K562 (cell line): ENCODE results near the gene MIER2. TPM values are rescaled to one million over a fixed set of nuclear protein-coding genes. Genes with fewer than 3 reads are reported as not detected.

ENCODE experiments used
- ATAC-seq: fragments of 200-7000 bp; cut with Tn5 transposase; 3 replicates; pipeline ENCODE4 v1.9.1; 2020; ENCODE audit warnings: moderate library complexity
- BruUV-seq: library from RNA; stranded (reverse); fragments of 400-500 nt; replicated peaks from 2 replicates; lab custom pipeline; 2021; lab: Mats Ljungman, UMichigan
- CTCF ChIA-PET: fragments of 300-600 bp; formaldehyde crosslinking; extraction: SDS; loops from one replicate; lab custom pipeline; 2021; ENCODE audit warnings: low intra/inter-chr PET ratio; lab: Yijun Ruan, JAX
- POLR2A ChIA-PET: fragments of 300-600, 350-650 bp; sonication (Branson Sonifier 250); formaldehyde crosslinking; extraction: SDS; loops from one replicate; lab custom pipeline; 2021; ENCODE audit warnings: antibody characterized with exemption, inconsistent platforms; lab: Yijun Ruan, JAX
- DNase-seq, 4 experiments: peaks; one replicate each; pipeline versions ENCODE4 v3.0.0 to v3.0.0-alpha.2; 2011 to 2018; ENCODE audit warnings: low spot score in 3 of 4, mixed read lengths in 3 of 4; ENCODE audit errors: extremely low read depth in 1 of 4
- FAIRE-seq: peaks from 2 replicates; lab custom pipeline; 2011; peaks lifted over from hg19 to GRCh38; lab: Jason Lieb, UNC
- H2AFZ ChIP-seq: 2 replicates; pipeline ENCODE4 v1.6.0; 2011; ENCODE audit warnings: low read depth, low read length, control low read depth, inconsistent platforms
- H3K27ac ChIP-seq: fragments of 200-600 bp; 3 replicates; pipeline ENCODE4 v1.8.0; 2011; ENCODE audit warnings: low read depth, mild to moderate bottlenecking, control low read depth, inconsistent platforms, low read length, moderate library complexity, mixed read lengths; ENCODE audit errors: extremely low read depth
- H3K27me3 ChIP-seq, 2 experiments: fragments of 300-600 bp in 1 of 2; 2 replicates in 1 of 2; 3 replicates in 1 of 2; pipeline versions ENCODE4 v1.6.0 to v1.8.0; 2011; ENCODE audit warnings: inconsistent platforms in 2 of 2, low read length in 2 of 2, mild to moderate bottlenecking in 1 of 2, mixed read lengths in 1 of 2, moderate library complexity in 1 of 2; ENCODE audit not compliant: control insufficient read depth in 2 of 2, insufficient read depth in 2 of 2
- H3K36me3 ChIP-seq: fragments of 300-600 bp; 3 replicates; pipeline ENCODE4 v1.8.0; 2011; ENCODE audit warnings: mild to moderate bottlenecking, low read length, inconsistent platforms; ENCODE audit not compliant: control insufficient read depth, insufficient read depth
- H3K4me1 ChIP-seq, 2 experiments: fragments of 200-600 bp in 1 of 2; replicated peaks in 1 of 2; 2 replicates in 1 of 2; 3 replicates in 1 of 2; pipeline versions ENCODE4 v1.5.1 to v1.8.0; 2011; ENCODE audit warnings: inconsistent platforms in 2 of 2, low read length in 2 of 2, mild to moderate bottlenecking in 1 of 2, mixed read lengths in 1 of 2, moderate library complexity in 1 of 2; ENCODE audit not compliant: control insufficient read depth in 2 of 2, insufficient read depth in 2 of 2
- H3K4me2 ChIP-seq: 2 replicates; pipeline ENCODE4 v1.6.1; 2011; ENCODE audit warnings: low read length, control low read depth, inconsistent platforms, mixed read lengths; ENCODE audit not compliant: insufficient read depth
- H3K4me3 ChIP-seq: fragments of 200-600 bp; sonication (generic), shearing (Covaris generic); 2 replicates; pipeline ENCODE4 v1.5.1; 2016; ENCODE audit warnings: control low read depth, inconsistent platforms
- H3K79me2 ChIP-seq: fragments of 200-600 bp; 3 replicates; pipeline ENCODE4 v1.8.0; 2011; ENCODE audit warnings: low read length, inconsistent platforms; ENCODE audit not compliant: control insufficient read depth, insufficient read depth
- H3K9ac ChIP-seq, 2 experiments: 2 replicates each; pipeline versions ENCODE4 v1.6.0 to v1.6.1; 2011; ENCODE audit warnings: low read depth in 2 of 2, low read length in 2 of 2, control low read depth in 1 of 2, inconsistent platforms in 1 of 2, mild to moderate bottlenecking in 1 of 2, mixed read lengths in 1 of 2; ENCODE audit not compliant: insufficient read depth in 1 of 2
- H3K9me1 ChIP-seq: one replicate; pipeline ENCODE4 v1.6.0; 2011; ENCODE audit warnings: inconsistent platforms, mild to moderate bottlenecking, low read length, moderate library complexity; ENCODE audit not compliant: control insufficient read depth, insufficient read depth
- H3K9me3 ChIP-seq: replicated peaks from 2 replicates; pipeline ENCODE4 v1.5.1; 2011; ENCODE audit warnings: low read depth, low read length, inconsistent platforms; ENCODE audit not compliant: control insufficient read depth, insufficient read depth
- H4K20me1 ChIP-seq: replicated peaks from 2 replicates; pipeline ENCODE4 v1.6.1; 2011; ENCODE audit warnings: low read length, inconsistent platforms, mixed read lengths; ENCODE audit not compliant: control insufficient read depth, insufficient read depth
- MAFK ChIP-seq: IDR thresholded peaks from 2 replicates; pipeline ENCODE4 v1.6.1; 2011; ENCODE audit warnings: low read length, improper control_type of control experiment
- RBFOX2 ChIP-seq: fragments of 200-400 bp; formaldehyde crosslinking; IDR thresholded peaks from 2 replicates; pipeline ENCODE4 v1.6.1; 2017; ENCODE audit warnings: low read depth, mild to moderate bottlenecking, low read length, moderate library complexity
- SAP30 ChIP-seq: fragments of 200-600 bp; sonication (generic); IDR thresholded peaks from 2 replicates; pipeline ENCODE4 v1.6.1; 2012; ENCODE audit warnings: borderline replicate concordance, low read depth, mild to moderate bottlenecking, moderate library complexity, low read length, control low read depth, inconsistent platforms; ENCODE audit not compliant: insufficient read depth, poor library complexity, severe bottlenecking
- STAT6 ChIP-seq: sonication (generic); formaldehyde crosslinking; IDR thresholded peaks from 2 replicates; pipeline ENCODE4 v1.8.1; 2023; ENCODE audit warnings: mild to moderate bottlenecking, missing genetic modification reagents
- ZBTB8A ChIP-seq: fragments of 450-650 bp; IDR thresholded peaks from 2 replicates; pipeline ENCODE4 v1.6.1; 2018; ENCODE audit warnings: mild to moderate bottlenecking, moderate library complexity; ENCODE audit not compliant: partially characterized antibody
- WGBS: fragments of 100-300 bp; shearing (Covaris generic); methylation state at CpG from one replicate; pipeline ENCODE4 v1.1.6; 2016; ENCODE audit warnings: low coverage, mixed read lengths; ENCODE audit not compliant: insufficient coverage; ENCODE audit errors: missing lambda C conversion rate; 5-methylcytosine and 5-hydroxymethylcytosine counted together
- in situ Hi-C: fragments of 300-500 bp; cut with MboI; formaldehyde crosslinking; loops from 4 replicates; pipeline ENCODE4 v1.15.0; 2018; ENCODE audit warnings: inconsistent platforms, mixed read lengths
- intact Hi-C: fragments of 100-400 bp; cut with micrococcal nuclease; formaldehyde crosslinking; loops from 2 replicates; pipeline ENCODE4 v1.14.2; 2022
- polyA plus RNA-seq, 8 experiments: library from polyadenylated mRNA; depleted of rRNA in 4 of 8; stranded (reverse) in 5 of 8; unstranded in 3 of 8; fragments of >200 nt; fragmentation: Nextera tagmentation in 2 of 8; fragmentation: Illumina TruSeq in 1 of 8; extraction: Ambion mirVana in 2 of 8; extraction: Trizol in 1 of 8; gene quantifications; 2 replicates each; pipeline versions ENCODE4 v1.2.1 to v1.2.3, GENCODE V29; 2011 to 2014; ENCODE audit warnings: inconsistent platforms in 1 of 8, missing spikeins in 1 of 8
- total RNA-seq, 7 experiments: library from RNA; depleted of rRNA in 6 of 7; stranded (reverse); fragments of >200 nt in 6 of 7; fragmentation: Illumina TruSeq in 2 of 7; extraction: Trizol in 2 of 7; gene quantifications; 2 replicates each; pipeline versions ENCODE4 v1.2.1 to v1.2.3, GENCODE V29; 2011 to 2021; ENCODE audit warnings: low replicate concordance in 1 of 7
- TF ChIP-seq, protein P1 (sequence below): fragments of 250-450 bp; sonication (Bioruptor Pico); IDR thresholded peaks from 2 replicates; pipeline ENCODE4 v1.9.0; 2021; ENCODE audit warnings: mild to moderate bottlenecking

The MIER2 gene
- total and polyA plus RNA-seq, 9 of the 15 experiments (the other 6 are each of a cell fraction or from before 2014, with no cell fraction given) = 0.46 to 34.7 (median 15.6) TPM

DNA sequence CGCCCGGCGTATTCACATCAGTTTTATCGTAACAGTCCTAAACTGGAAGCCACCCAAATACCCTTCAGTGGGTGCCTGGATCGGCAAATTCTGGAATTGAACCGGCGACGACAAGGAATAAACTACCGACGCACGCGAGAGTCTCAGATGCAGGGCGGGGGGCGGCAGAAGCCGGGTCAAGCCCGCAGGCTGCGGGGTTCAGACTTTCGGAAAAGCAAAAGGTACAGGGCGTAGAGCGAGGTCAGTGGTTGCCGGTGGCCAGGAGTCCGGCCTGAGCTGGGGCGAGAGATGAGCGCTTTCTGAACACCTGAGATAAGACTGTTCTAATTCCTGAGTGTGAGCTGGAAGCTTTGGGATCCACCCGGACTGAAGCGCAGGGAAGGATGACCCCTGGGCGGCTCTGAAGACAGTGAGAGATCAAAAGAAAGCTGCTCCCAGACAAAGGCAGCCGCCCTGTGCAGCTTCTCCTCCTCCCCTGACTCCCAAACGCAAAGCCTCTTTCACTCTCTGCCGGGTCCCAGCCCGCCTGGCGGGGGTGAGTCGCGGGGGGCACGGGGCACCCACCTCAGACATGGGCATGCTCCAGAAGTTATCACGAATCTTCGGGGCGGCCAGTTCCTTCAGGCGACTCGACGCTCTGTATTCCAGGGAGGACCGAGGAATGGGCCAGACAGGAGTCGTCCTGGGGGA lies 26.2 kb upstream of the MIER2 start (continued):
- TF ChIP-seq ZBTB8A = no peak
- no peak for TF ChIP-seq STAT6 (CRISPR knock-in tag)
- no peak for TF ChIP-seq SAP30
- TF ChIP-seq, all 486 proteins: peak for 0

- no peak for FAIRE-seq
- H3K27ac ChIP-seq = no peak overlapping the region
- BruUV-seq = no TSS peak
- no peak overlapping the region for H2AFZ ChIP-seq
- H3K27me3 ChIP-seq = peaks cover 76 to 100% of the 10 kb centered on the region in 2 experiments
- ATAC-seq = no peak
- no peak overlapping the region for H3K4me3 ChIP-seq
- no peak for TF ChIP-seq RBFOX2
- no peak for TF ChIP-seq MAFK
- TF ChIP-seq, protein P1, sequence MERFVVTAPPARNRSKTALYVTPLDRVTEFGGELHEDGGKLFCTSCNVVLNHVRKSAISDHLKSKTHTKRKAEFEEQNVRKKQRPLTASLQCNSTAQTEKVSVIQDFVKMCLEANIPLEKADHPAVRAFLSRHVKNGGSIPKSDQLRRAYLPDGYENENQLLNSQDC (CRISPR knock-in tag) = no peak
- H3K9me1 ChIP-seq = no peaks in the 10 kb centered on the region
- in situ Hi-C loops = no loop called here
- H3K79me2 ChIP-seq = no peaks in the 10 kb centered on the region
- H3K4me1 ChIP-seq = peaks cover 0 to 22% of the 10 kb centered on the region in 2 experiments; a peak in 3 of 5 replicates
- WGBS = 30% methylated on average over 14 of the region's 14 CpGs
- H3K9ac ChIP-seq = no peak overlapping the region
- no peaks in the 10 kb centered on the region for H3K9me3 ChIP-seq
- DNase-seq = no peak
- H3K36me3 ChIP-seq = no peaks in the 10 kb centered on the region
- no peak overlapping the region for H3K4me2 ChIP-seq
- ChIA-PET CTCF (no interaction called here), POLR2A (interaction anchor here (0.5 to 1.1 kb wide), 3 partner anchors 10 to 310 kb away, joined by 3 to 4 read pairs (median 3); partner anchors contain the start of gene MIER2)
- no peaks in the 10 kb centered on the region; the same call in 1 of the 2 replicates for H4K20me1 ChIP-seq
- intact Hi-C loops = no loop called here
Measured at GRCh38 chr19:369876-370275, 25.3 kb upstream of the MIER2 start.
